Thymus (tissue), 11 donors: Measurements from ENCODE around the gene FAM114A1. TPM values are rescaled to one million over a fixed set of nuclear protein-coding genes. Genes with fewer than 3 reads are reported as not detected.
"Not testable (repeated sequence)": the region's sequence is repeated elsewhere in the genome, so short reads cannot be mapped to it uniquely, and the experiment has no call there.

Experiments used
- DNase-seq, 9 donors: peaks; one replicate each; pipeline ENCODE4 v3.0.0-alpha.2; 2013; ENCODE audit warnings: low spot score in 9 of 9, low read depth in 6 of 9, missing footprints in 1 of 9
- H3K27ac ChIP-seq, 2 donors: one replicate each; pipeline ENCODE4 v1.5.1; 2013; ENCODE audit warnings: control low read depth in 1 of 2, low read depth in 1 of 2, low read length in 1 of 2, mild to moderate bottlenecking in 1 of 2, moderate library complexity in 1 of 2
- H3K27me3 ChIP-seq, 2 donors: one replicate each; pipeline ENCODE4 v1.5.1; 2013; ENCODE audit warnings: low read length in 1 of 2; ENCODE audit not compliant: control insufficient read depth in 2 of 2, insufficient read depth in 1 of 2
- H3K36me3 ChIP-seq, 2 donors: one replicate each; pipeline ENCODE4 v1.5.1; 2013; ENCODE audit warnings: low read length in 1 of 2, mild to moderate bottlenecking in 1 of 2, moderate library complexity in 1 of 2; ENCODE audit not compliant: control insufficient read depth in 2 of 2, insufficient read depth in 2 of 2
- H3K4me1 ChIP-seq, 2 donors: one replicate each; pipeline ENCODE4 v1.5.1; 2013; ENCODE audit warnings: low read length in 2 of 2; ENCODE audit not compliant: control insufficient read depth in 2 of 2, insufficient read depth in 2 of 2
- H3K4me3 ChIP-seq, 2 donors: one replicate each; pipeline ENCODE4 v1.5.1; 2013; ENCODE audit warnings: low read length in 2 of 2, control low read depth in 1 of 2, mild to moderate bottlenecking in 1 of 2
- H3K9me3 ChIP-seq, 2 donors: one replicate each; pipeline ENCODE4 v1.5.1; 2013; ENCODE audit warnings: low read length in 1 of 2, mild to moderate bottlenecking in 1 of 2; ENCODE audit not compliant: control insufficient read depth in 2 of 2, insufficient read depth in 1 of 2
- WGBS: extraction: QIAGEN DNeasy Blood & Tissue Kit; methylation state at CpG from one replicate; pipeline ENCODE4 v1.1.7; 2013; 5-methylcytosine and 5-hydroxymethylcytosine counted together
- polyA plus RNA-seq: library from polyadenylated mRNA; stranded (reverse); fragments of 200-250 nt; gene quantifications from one replicate; pipeline ENCODE4 v1.2.3, GENCODE V29; 2013
- total RNA-seq: library from RNA; stranded (reverse); fragments of 120-200 nt; gene quantifications from one replicate; pipeline ENCODE4 v1.2.4, GENCODE V29; 2013
- donor health status: healthy.

Gene FAM114A1
- total and polyA plus RNA-seq, 2 donors = 5.9 to 7.3 TPM

- no peaks in the 10 kb centered on the region for H3K36me3 ChIP-seq
- WGBS = over 99% methylated on average over 3 of the region's 3 CpGs
- no peaks in the 10 kb centered on the region for H3K9me3 ChIP-seq
- H3K4me3 ChIP-seq = no peak overlapping the region
- H3K27ac ChIP-seq = no peak overlapping the region
- H3K4me1 ChIP-seq = peaks cover 0 to 6% of the 10 kb centered on the region in 2 donors
- no peak for DNase-seq
- no peaks in the 10 kb centered on the region for H3K27me3 ChIP-seq
These were observed 37.1 kb downstream of the FAM114A1 start for GRCh38 chr4:38904682-38905081.

GRCh38 chr4:38905652-38906385 is 38.2 kb downstream of the FAM114A1 start:
- Histone ChIP-seq H3K36me3 (no peaks in the 10 kb centered on the region), H3K27ac (no peak overlapping the region), H3K9me3 (no peaks in the 10 kb centered on the region), H3K4me1 (peaks cover 0 to 6% of the 10 kb centered on the region in 2 donors), H3K27me3 (no peaks in the 10 kb centered on the region), H3K4me3 (no peak overlapping the region)
- WGBS = 38% methylated on average over 10 of the region's 10 CpGs
- DNase-seq = peak in 2 of 9 donors; percentile 19 to 40

- no peak for DNase-seq
- Histone ChIP-seq H3K27ac (no peak overlapping the region), H3K4me3 (no peak overlapping the region), H3K9me3 (no peaks in the 10 kb centered on the region), H3K4me1 (peaks cover 0 to 6% of the 10 kb centered on the region in 2 donors), H3K36me3 (no peaks in the 10 kb centered on the region), H3K27me3 (no peaks in the 10 kb centered on the region)
These were observed 40.2 kb downstream of the FAM114A1 start for GRCh38 chr4:38907696-38908270.

GRCh38 chr4:38909015-38909414 is 41.4 kb downstream of the FAM114A1 start:
- 98% methylated on average over 3 of the region's 3 CpGs for WGBS
- Histone ChIP-seq H3K4me1 (peaks cover 0 to 6% of the 10 kb centered on the region in 2 donors), H3K36me3 (no peaks in the 10 kb centered on the region), H3K9me3 (no peaks in the 10 kb centered on the region), H3K27me3 (no peaks in the 10 kb centered on the region), H3K27ac (no peak overlapping the region), H3K4me3 (no peak overlapping the region)
- DNase-seq = no peak

- 96% methylated on average over 4 of the region's 4 CpGs for WGBS
- no peaks in the 10 kb centered on the region for H3K9me3 ChIP-seq
- H3K4me3 ChIP-seq = no peak overlapping the region
- H3K36me3 ChIP-seq = no peaks in the 10 kb centered on the region
- peaks cover 0 to 3% of the 10 kb centered on the region in 2 donors for H3K4me1 ChIP-seq
- no peak for DNase-seq
- H3K27ac ChIP-seq = no peak overlapping the region
- no peaks in the 10 kb centered on the region for H3K27me3 ChIP-seq
These were observed 43.7 kb downstream of the FAM114A1 start for GRCh38 chr4:38911257-38911656.

GRCh38 chr4:38914854-38915253 is 47.2 kb downstream of the FAM114A1 start:
- Histone ChIP-seq H3K27me3 (no peaks in the 10 kb centered on the region), H3K27ac (no peak overlapping the region), H3K36me3 (no peaks in the 10 kb centered on the region), H3K4me3 (no peak overlapping the region), H3K9me3 (no peaks in the 10 kb centered on the region), H3K4me1 (peaks cover 0 to 3% of the 10 kb centered on the region in 2 donors)
- 53% methylated on average over 8 of the region's 8 CpGs for WGBS
- peak in 2 of 9 donors; percentile 9 to 27 for DNase-seq

GRCh38 chr4:38916267-38916666 is 48.7 kb downstream of the FAM114A1 start:
- not testable (repeated sequence) for H3K27me3 ChIP-seq, H3K36me3 ChIP-seq, H3K4me1 ChIP-seq, H3K4me3 ChIP-seq, H3K27ac ChIP-seq, H3K9me3 ChIP-seq, DNase-seq
- WGBS = 99% methylated on average over 5 of the region's 5 CpGs

- Histone ChIP-seq H3K36me3 (no peaks in the 10 kb centered on the region), H3K9me3 (no peaks in the 10 kb centered on the region), H3K4me3 (no peak overlapping the region), H3K4me1 (peaks cover 0 to 3% of the 10 kb centered on the region in 2 donors), H3K27me3 (no peaks in the 10 kb centered on the region), H3K27ac (no peak overlapping the region)
- 86% methylated on average over 8 of the region's 8 CpGs for WGBS
- no peak for DNase-seq
These were observed 49.9 kb downstream of the FAM114A1 start for GRCh38 chr4:38917481-38918025.

- no peak for DNase-seq
- H3K27ac ChIP-seq = no peak overlapping the region
- H3K4me1 ChIP-seq = peaks cover 0 to 3% of the 10 kb centered on the region in 2 donors
- no peak overlapping the region for H3K4me3 ChIP-seq
- H3K27me3 ChIP-seq = no peaks in the 10 kb centered on the region
- H3K36me3 ChIP-seq = no peaks in the 10 kb centered on the region
- no peaks in the 10 kb centered on the region for H3K9me3 ChIP-seq
- 98% methylated on average over 3 of the region's 3 CpGs for WGBS
These were observed 51.9 kb downstream of the FAM114A1 start for GRCh38 chr4:38919494-38919893.
